Esophagus muscularis mucosa (tissue), 4 donors: ENCODE data around the gene RHOT2. TPM values are rescaled to one million over a fixed set of nuclear protein-coding genes. Genes with fewer than 3 reads are reported as not detected.
A peak's percentile ranks its signal among the peaks of the same experiment; 100 is the strongest.

Source experiments
- DNase-seq: peaks from one replicate; pipeline ENCODE4 v3.0.0-alpha.2; 2017; ENCODE audit errors: extremely low spot score
- H3K27ac ChIP-seq, 4 donors: fragments of 200-600 bp; sonication (generic); replicated peaks in 1 of 4; 1 replicate in 3 of 4; 2 replicates in 1 of 4; pipeline ENCODE4 v1.5.1; 2016 to 2019; ENCODE audit warnings: mild to moderate bottlenecking in 1 of 4
- H3K27me3 ChIP-seq, 4 donors: fragments of 200-600 bp; sonication (generic); one replicate each; pipeline versions ENCODE4 v1.5.1 to v1.6.0; 2016 to 2019
- H3K36me3 ChIP-seq, 4 donors: fragments of 200-600 bp; sonication (generic); one replicate each; pipeline ENCODE4 v1.5.1; 2016 to 2019
- H3K4me1 ChIP-seq, 4 donors: fragments of 200-600 bp; sonication (generic); one replicate each; pipeline ENCODE4 v1.5.1; 2016 to 2019
- H3K4me3 ChIP-seq, 4 donors: fragments of 200-600 bp; sonication (generic); 1 replicate in 2 of 4; 2 replicates in 2 of 4; pipeline ENCODE4 v1.5.1; 2016 to 2019; ENCODE audit warnings: mild to moderate bottlenecking in 4 of 4, moderate library complexity in 1 of 4
- H3K9me3 ChIP-seq, 4 donors: fragments of 200-600 bp; sonication (generic); 1 replicate in 3 of 4; 2 replicates in 1 of 4; pipeline ENCODE4 v1.5.1; 2016 to 2019
- EP300 ChIP-seq: sonication (generic); formaldehyde crosslinking; IDR thresholded peaks from one replicate; pipeline ENCODE4 v1.6.1; 2017; ENCODE audit warnings: antibody characterized with exemption
- POLR2A ChIP-seq: fragments of 450-650 bp; IDR thresholded peaks from one replicate; pipeline ENCODE4 v1.6.1; 2017; ENCODE audit warnings: antibody characterized with exemption, moderate library complexity, mild to moderate bottlenecking, low read depth
- POLR2AphosphoS5 ChIP-seq, 2 donors: sonication (generic); formaldehyde crosslinking; IDR thresholded peaks; one replicate each; pipeline ENCODE4 v1.6.1; 2017; ENCODE audit warnings: antibody characterized with exemption in 2 of 2
- WGBS: methylation state at CpG from one replicate; pipeline ENCODE4 v1.1.5; 2018; 5-methylcytosine and 5-hydroxymethylcytosine counted together
- intact Hi-C: fragments of 100-400 bp; cut with DNase I; formaldehyde crosslinking; loops from one replicate; pipeline ENCODE4 v1.15.1; 2023
- total RNA-seq, 4 donors: library from RNA; depleted of rRNA; stranded (reverse); fragments of >200 nt; gene quantifications; one replicate each; pipeline versions ENCODE4 v1.1.0 to v1.2.1, GENCODE V29; 2016
- TF ChIP-seq, protein P1 (sequence below), 3 experiments: fragments of 200-600 bp in 2 of 3; fragments of 450-650 bp in 1 of 3; sonication (generic) in 2 of 3; IDR thresholded peaks; one replicate each; pipeline ENCODE4 v1.5.1; 2017 to 2019; ENCODE audit warnings: antibody characterized with exemption in 3 of 3, mild to moderate bottlenecking in 2 of 3, moderate library complexity in 1 of 3

Gene RHOT2
- total RNA-seq, 4 donors from 2014 or later: 34.5 to 67.5 (median 58.6) TPM

GRCh38 chr16:672371-672770 is 4.4 kb downstream of the RHOT2 start:
- TF ChIP-seq, protein P1, sequence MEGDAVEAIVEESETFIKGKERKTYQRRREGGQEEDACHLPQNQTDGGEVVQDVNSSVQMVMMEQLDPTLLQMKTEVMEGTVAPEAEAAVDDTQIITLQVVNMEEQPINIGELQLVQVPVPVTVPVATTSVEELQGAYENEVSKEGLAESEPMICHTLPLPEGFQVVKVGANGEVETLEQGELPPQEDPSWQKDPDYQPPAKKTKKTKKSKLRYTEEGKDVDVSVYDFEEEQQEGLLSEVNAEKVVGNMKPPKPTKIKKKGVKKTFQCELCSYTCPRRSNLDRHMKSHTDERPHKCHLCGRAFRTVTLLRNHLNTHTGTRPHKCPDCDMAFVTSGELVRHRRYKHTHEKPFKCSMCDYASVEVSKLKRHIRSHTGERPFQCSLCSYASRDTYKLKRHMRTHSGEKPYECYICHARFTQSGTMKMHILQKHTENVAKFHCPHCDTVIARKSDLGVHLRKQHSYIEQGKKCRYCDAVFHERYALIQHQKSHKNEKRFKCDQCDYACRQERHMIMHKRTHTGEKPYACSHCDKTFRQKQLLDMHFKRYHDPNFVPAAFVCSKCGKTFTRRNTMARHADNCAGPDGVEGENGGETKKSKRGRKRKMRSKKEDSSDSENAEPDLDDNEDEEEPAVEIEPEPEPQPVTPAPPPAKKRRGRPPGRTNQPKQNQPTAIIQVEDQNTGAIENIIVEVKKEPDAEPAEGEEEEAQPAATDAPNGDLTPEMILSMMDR (IDR thresholded peaks at IDR 0.05): no peak
- TF ChIP-seq POLR2A (no peak), POLR2AphosphoS5 (IDR thresholded peaks at IDR 0.05) (no peak), EP300 (no peak)
- H3K9me3 ChIP-seq: no peaks in the 10 kb centered on the region
- intact Hi-C loops: no loop called here
- no peak overlapping the region for H3K27ac ChIP-seq
- H3K36me3 ChIP-seq: peaks cover 42 to 56% (median 50%) of the 10 kb centered on the region in 4 donors
- H3K4me3 ChIP-seq: no peak overlapping the region
- H3K4me1 ChIP-seq: peaks cover 23 to 50% (median 41%) of the 10 kb centered on the region in 4 donors
- whole genome bisulfite sequencing: 93% methylated on average over 7 of the region's 19 CpGs
- no peak for DNase-seq
- H3K27me3 ChIP-seq: peaks cover 0 to 5% (median 0%) of the 10 kb centered on the region in 4 donors

DNA sequence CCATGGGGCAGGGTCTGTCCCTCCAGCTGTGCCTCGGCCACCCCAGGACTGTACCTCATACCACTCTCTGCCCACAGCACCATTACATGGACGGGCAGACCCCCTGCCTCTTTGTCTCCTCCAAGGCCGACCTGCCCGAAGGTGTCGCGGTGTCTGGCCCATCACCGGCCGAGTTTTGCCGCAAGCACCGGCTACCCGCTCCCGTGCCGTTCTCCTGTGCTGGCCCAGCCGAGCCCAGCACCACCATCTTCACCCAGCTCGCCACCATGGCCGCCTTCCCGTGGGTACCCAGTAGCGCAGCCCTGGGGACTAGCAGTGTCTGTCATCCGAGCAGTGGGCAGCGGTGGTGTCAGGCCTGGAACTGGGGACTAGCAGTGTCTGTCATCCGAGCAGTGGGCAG is 4.9 kb downstream of the RHOT2 start:
- no peak for DNase-seq
- Histone ChIP-seq H3K4me3 (no peak overlapping the region), H3K9me3 (no peaks in the 10 kb centered on the region), H3K4me1 (peaks cover 19 to 45% (median 36%) of the 10 kb centered on the region in 4 donors), H3K27ac (no peak overlapping the region), H3K36me3 (peaks cover 42 to 56% (median 50%) of the 10 kb centered on the region in 4 donors), H3K27me3 (peaks cover 0 to 5% (median 0%) of the 10 kb centered on the region in 4 donors)
- intact Hi-C loops: no loop called here
- no peak for TF ChIP-seq POLR2AphosphoS5 (IDR thresholded peaks at IDR 0.05)
- 93% methylated on average over 17 of the region's 21 CpGs for WGBS

GRCh38 chr16:673399-673991 is 5.6 kb downstream of the RHOT2 start:
- intact Hi-C loops: no loop called here
- 90% methylated on average over 7 of the region's 18 CpGs for WGBS
- TF ChIP-seq EP300: no peak
- no peak for TF ChIP-seq POLR2AphosphoS5 (IDR thresholded peaks at IDR 0.05)
- no peak for TF ChIP-seq POLR2A
- TF ChIP-seq, protein P1 (IDR thresholded peaks at IDR 0.05): no peak
- Histone ChIP-seq H3K27ac (no peak overlapping the region), H3K36me3 (peaks cover 42 to 56% (median 50%) of the 10 kb centered on the region in 4 donors), H3K4me3 (no peak overlapping the region), H3K9me3 (no peaks in the 10 kb centered on the region), H3K4me1 (peaks cover 19 to 42% (median 34%) of the 10 kb centered on the region in 4 donors), H3K27me3 (peaks cover 0 to 5% (median 0%) of the 10 kb centered on the region in 4 donors)
- no peak for DNase-seq

DNA sequence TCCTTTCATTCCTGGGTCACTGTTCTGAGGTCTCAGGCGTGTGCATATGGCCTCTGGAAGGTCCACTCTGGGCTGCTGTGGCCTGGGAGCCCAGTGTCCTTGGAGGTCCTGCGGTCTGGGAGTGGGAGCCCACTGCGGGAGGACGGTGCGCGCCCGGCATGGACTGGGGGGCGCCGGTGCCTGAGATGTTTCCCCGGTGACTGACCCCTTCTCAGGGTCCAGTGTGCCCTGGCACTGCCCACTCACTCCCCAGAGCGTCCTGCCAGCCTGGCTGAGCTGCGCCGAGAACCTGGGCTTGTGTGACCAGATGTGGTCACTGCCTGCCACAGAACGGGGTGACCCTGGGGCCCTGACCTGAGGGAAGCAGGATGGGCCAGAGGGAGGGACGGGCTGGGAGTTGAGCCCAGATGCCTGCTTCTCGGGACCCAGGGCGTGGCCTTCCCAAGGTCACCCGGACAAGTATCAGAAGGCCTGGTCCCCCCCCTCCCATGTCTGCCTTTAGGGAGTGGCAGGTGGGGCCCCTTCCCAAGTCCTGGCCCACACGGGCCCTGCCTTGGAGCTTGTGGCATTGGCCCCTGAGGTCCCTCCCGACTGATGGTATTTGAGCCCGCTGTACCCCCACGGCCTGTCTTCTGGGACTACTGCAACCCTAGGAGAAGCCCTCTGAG is 6.4 kb downstream of the RHOT2 start:
- intact Hi-C loops: no loop called here
- no peak for DNase-seq
- peaks cover 0 to 5% (median 0%) of the 10 kb centered on the region in 4 donors for H3K27me3 ChIP-seq
- TF ChIP-seq, protein P1 (IDR thresholded peaks at IDR 0.05): no peak
- no peak for TF ChIP-seq EP300
- TF ChIP-seq POLR2A: no peak
- no peak for TF ChIP-seq POLR2AphosphoS5 (IDR thresholded peaks at IDR 0.05)
- WGBS: 86% methylated on average over 16 of the region's 22 CpGs
- H3K27ac ChIP-seq: peak overlapping the region in 2 of 4 donors; percentile 11 to 14
- no peak overlapping the region for H3K4me3 ChIP-seq
- H3K4me1 ChIP-seq: peaks cover 16 to 39% (median 31%) of the 10 kb centered on the region in 4 donors
- no peaks in the 10 kb centered on the region for H3K9me3 ChIP-seq
- peaks cover 42 to 49% (median 46%) of the 10 kb centered on the region in 4 donors for H3K36me3 ChIP-seq
